OCI-LY3 (cell line): Measurements from ENCODE around the gene ADGRB3.

ENCODE experiments used
- H2AFZ ChIP-seq: fragments of 200-600, 300-600 bp; shearing (Covaris generic); 2 replicates; pipeline ENCODE4 v1.6.0; 2014; ENCODE audit warnings: antibody characterized with exemption, low read depth, low read length
- H3K27ac ChIP-seq: fragments of 200-600, 300-600 bp; sonication (generic); 2 replicates; pipeline ENCODE4 v1.5.1; 2014; ENCODE audit warnings: mild to moderate bottlenecking, low read length, moderate library complexity, mixed read lengths
- H3K27me3 ChIP-seq: fragments of 200-600, 300-600 bp; sonication (generic); 2 replicates; pipeline ENCODE4 v1.6.1; 2014; ENCODE audit warnings: low read depth, low read length, mixed read lengths
- H3K36me3 ChIP-seq: fragments of 200-600, 300-600 bp; sonication (generic); replicated peaks from 2 replicates; pipeline ENCODE3; 2014; ENCODE audit warnings: low read depth, low read length, mixed read lengths
- H3K4me1 ChIP-seq: fragments of 300-600, 200-600 bp; sonication (generic); 2 replicates; pipeline ENCODE4 v1.6.1; 2014; ENCODE audit warnings: low read length, mixed read lengths
- H3K4me2 ChIP-seq: fragments of 200-600, 300-600 bp; sonication (generic); 2 replicates; pipeline ENCODE4 v1.6.1; 2014; ENCODE audit warnings: low read length, mixed read lengths
- H3K4me3 ChIP-seq: fragments of 300-600, 200-600 bp; sonication (generic); 2 replicates; pipeline ENCODE4 v1.5.1; 2014; ENCODE audit warnings: antibody characterized with exemption, mild to moderate bottlenecking, low read length, moderate library complexity
- H3K79me2 ChIP-seq: fragments of 300-600, 200-600 bp; shearing (Covaris generic); 2 replicates; pipeline ENCODE4 v1.6.1; 2014; ENCODE audit warnings: mild to moderate bottlenecking, low read length, mixed read lengths
- H3K9ac ChIP-seq: fragments of 300-600, 200-600 bp; shearing (Covaris generic); 2 replicates; pipeline ENCODE4 v1.6.0; 2014; ENCODE audit warnings: mild to moderate bottlenecking, low read length, moderate library complexity
- H3K9me3 ChIP-seq: fragments of 200-600, 300-600 bp; shearing (Covaris generic); 2 replicates; pipeline ENCODE4 v1.6.1; 2014; ENCODE audit warnings: low read length, mixed read lengths; ENCODE audit not compliant: insufficient read depth
- H4K20me1 ChIP-seq: fragments of 200-600, 300-600 bp; sonication (generic); 2 replicates; pipeline ENCODE4 v1.6.1; 2016; ENCODE audit warnings: low read length, mixed read lengths; ENCODE audit not compliant: insufficient read depth
- EZH2phosphoT487 ChIP-seq: fragments of 200-600 bp; shearing (Covaris generic); IDR thresholded peaks from 2 replicates; pipeline ENCODE4 v1.6.1; 2018; ENCODE audit warnings: antibody characterized with exemption, mixed run types, low read depth
- TF ChIP-seq, protein P1 (sequence below): fragments of 200-600, 300-600 bp; sonication (generic); IDR thresholded peaks from 2 replicates; pipeline ENCODE4 v1.5.1; 2014; ENCODE audit warnings: antibody characterized with exemption, low read length, low read depth

Gene ADGRB3

DNA sequence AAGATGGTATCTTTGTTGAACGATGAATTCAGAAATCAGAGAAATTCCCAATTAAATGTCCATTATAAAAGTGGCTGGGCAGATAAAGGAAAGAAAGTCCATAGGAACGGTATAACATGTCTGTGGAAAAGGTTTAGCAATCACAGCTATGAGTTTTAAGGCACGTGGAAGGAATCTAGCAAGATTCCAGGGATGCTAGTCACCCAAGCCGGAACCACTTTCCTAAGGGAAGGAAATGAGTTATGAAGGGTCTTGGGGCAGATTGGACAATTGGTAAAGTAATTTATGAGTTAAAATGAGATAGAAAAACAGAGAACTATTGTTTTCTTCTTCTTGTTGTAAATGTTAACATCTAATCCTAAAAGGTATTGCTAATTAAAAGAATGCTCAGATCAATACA is 384.8 kb downstream of the ADGRB3 start:
- Histone ChIP-seq H3K4me3 (no peak overlapping the region), H3K9ac (no peak overlapping the region), H3K9me3 (no peaks in the 10 kb centered on the region), H3K27ac (no peak overlapping the region), H3K27me3 (no peaks in the 10 kb centered on the region), H3K36me3 (no peaks in the 10 kb centered on the region), H3K4me1 (no peaks in the 10 kb centered on the region), H2AFZ (no peak overlapping the region), H4K20me1 (no peaks in the 10 kb centered on the region), H3K4me2 (no peak overlapping the region), H3K79me2 (no peaks in the 10 kb centered on the region)
- TF ChIP-seq, protein P1, sequence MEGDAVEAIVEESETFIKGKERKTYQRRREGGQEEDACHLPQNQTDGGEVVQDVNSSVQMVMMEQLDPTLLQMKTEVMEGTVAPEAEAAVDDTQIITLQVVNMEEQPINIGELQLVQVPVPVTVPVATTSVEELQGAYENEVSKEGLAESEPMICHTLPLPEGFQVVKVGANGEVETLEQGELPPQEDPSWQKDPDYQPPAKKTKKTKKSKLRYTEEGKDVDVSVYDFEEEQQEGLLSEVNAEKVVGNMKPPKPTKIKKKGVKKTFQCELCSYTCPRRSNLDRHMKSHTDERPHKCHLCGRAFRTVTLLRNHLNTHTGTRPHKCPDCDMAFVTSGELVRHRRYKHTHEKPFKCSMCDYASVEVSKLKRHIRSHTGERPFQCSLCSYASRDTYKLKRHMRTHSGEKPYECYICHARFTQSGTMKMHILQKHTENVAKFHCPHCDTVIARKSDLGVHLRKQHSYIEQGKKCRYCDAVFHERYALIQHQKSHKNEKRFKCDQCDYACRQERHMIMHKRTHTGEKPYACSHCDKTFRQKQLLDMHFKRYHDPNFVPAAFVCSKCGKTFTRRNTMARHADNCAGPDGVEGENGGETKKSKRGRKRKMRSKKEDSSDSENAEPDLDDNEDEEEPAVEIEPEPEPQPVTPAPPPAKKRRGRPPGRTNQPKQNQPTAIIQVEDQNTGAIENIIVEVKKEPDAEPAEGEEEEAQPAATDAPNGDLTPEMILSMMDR: no peak
- TF ChIP-seq EZH2phosphoT487: no peak

DNA sequence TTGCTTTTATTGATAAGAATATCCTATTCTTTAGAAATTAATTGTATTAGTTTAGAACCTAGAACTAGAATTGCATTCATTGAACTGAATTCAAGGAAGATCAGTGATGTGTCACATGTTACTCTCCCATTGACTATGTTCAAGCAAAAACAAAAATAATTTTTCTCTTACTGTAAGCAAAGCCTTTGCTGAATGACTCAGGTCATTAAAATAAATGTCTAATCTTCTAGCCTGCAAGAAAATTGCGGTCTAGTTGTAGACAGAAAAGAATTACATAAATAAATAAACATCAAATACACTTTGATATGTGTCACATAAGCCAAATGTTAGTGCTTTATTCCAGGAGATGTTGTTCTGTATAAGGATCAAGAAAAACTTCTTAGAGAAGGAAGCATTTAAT is 387.9 kb downstream of the ADGRB3 start:
- Histone ChIP-seq H3K9me3 (no peaks in the 10 kb centered on the region), H3K79me2 (no peaks in the 10 kb centered on the region), H3K4me3 (no peak overlapping the region), H3K9ac (no peak overlapping the region), H3K27ac (no peak overlapping the region), H2AFZ (no peak overlapping the region), H3K4me1 (peaks cover 16% of the 10 kb centered on the region), H3K27me3 (no peaks in the 10 kb centered on the region), H3K4me2 (no peak overlapping the region), H4K20me1 (no peaks in the 10 kb centered on the region), H3K36me3 (no peaks in the 10 kb centered on the region)
- TF ChIP-seq, protein P1: no peak
- no peak for TF ChIP-seq EZH2phosphoT487

DNA sequence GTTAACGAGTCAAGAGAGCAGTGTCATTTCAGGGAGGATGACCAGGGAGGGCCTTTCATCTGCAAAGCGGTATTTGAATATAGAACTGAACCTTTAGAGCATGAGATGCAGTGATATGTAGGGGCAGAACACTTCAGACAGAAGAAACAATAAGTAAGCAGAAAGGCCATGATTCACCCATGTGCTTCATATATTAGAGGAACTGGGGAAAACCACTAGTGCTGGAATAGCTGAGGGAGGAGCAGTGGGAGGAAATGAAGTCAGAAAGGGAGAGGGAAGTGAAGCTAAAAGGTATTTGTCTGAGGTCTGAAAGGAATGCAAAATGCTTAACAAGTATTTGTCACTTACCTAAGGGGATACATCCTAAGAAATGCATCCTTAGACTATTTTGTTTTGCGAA is 391.2 kb downstream of the ADGRB3 start:
- Histone ChIP-seq H2AFZ (peak overlapping the region; percentile 20), H3K27ac (no peak overlapping the region), H4K20me1 (no peaks in the 10 kb centered on the region), H3K9ac (no peak overlapping the region), H3K4me2 (no peak overlapping the region), H3K4me3 (no peak overlapping the region), H3K36me3 (no peaks in the 10 kb centered on the region), H3K79me2 (no peaks in the 10 kb centered on the region), H3K27me3 (no peaks in the 10 kb centered on the region), H3K4me1 (peaks cover 16% of the 10 kb centered on the region), H3K9me3 (no peaks in the 10 kb centered on the region)
- no peak for TF ChIP-seq EZH2phosphoT487
- TF ChIP-seq, protein P1: no peak

DNA sequence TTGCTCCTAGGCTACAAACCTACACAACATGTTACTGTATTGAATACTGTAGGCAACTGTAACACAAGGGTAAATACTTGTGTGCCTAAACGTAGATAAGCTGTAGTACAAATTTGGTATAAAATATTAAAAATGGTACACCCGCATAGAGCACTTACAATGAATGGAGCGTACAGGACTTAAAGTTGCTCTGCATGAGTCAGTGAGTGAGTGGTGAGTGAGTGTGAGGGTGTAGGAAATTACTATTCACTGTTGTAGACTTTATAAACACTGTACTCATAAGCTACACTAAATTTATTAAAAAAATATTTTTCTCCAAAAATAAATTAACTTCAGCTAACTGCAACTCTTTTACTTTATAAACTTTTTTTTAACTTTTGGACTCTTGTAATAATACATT is 391.6 kb downstream of the ADGRB3 start:
- Histone ChIP-seq H3K36me3 (no peaks in the 10 kb centered on the region), H3K27me3 (no peaks in the 10 kb centered on the region), H4K20me1 (no peaks in the 10 kb centered on the region), H3K9me3 (no peaks in the 10 kb centered on the region), H2AFZ (no peak overlapping the region), H3K27ac (no peak overlapping the region), H3K9ac (no peak overlapping the region), H3K79me2 (no peaks in the 10 kb centered on the region), H3K4me3 (no peak overlapping the region), H3K4me1 (peaks cover 16% of the 10 kb centered on the region), H3K4me2 (no peak overlapping the region)
- TF ChIP-seq EZH2phosphoT487: no peak
- TF ChIP-seq, protein P1: no peak
